Subcutaneous adipose tissue (tissue), 4 donors: ENCODE data around the gene RPL28. TPM values are rescaled to one million over a fixed set of nuclear protein-coding genes. Genes with fewer than 3 reads are reported as not detected.

Experiments
- CTCF ChIP-seq: fragments of 450-650 bp; IDR thresholded peaks from one replicate; pipeline ENCODE4 v1.5.1; 2016; ENCODE audit warnings: low read depth, mild to moderate bottlenecking, control low read depth, antibody characterized with exemption, moderate library complexity
- total RNA-seq, 4 donors: library from RNA; depleted of rRNA; stranded (reverse); fragments of >200 nt; gene quantifications; one replicate each; pipeline ENCODE4 v1.1.0, GENCODE V29; 2016

Gene RPL28
- total RNA-seq, 4 donors from 2014 or later: 283 to 590 (median 367) TPM

- TF ChIP-seq CTCF: no peak
Measured at GRCh38 chr19:55370305-55370988, 15.3 kb upstream of the RPL28 start, which contains the start of gene IL11. Gene IL11 (minus strand): TSS chr19:55370463. CDS start chr19:55370310, 153 bp downstream.

GRCh38 chr19:55372316-55373081 lies 13.2 kb upstream of the RPL28 start:
- no peak for TF ChIP-seq CTCF

- no peak for TF ChIP-seq CTCF
Measured at GRCh38 chr19:55373306-55373992, 12.3 kb upstream of the RPL28 start.

- no peak for TF ChIP-seq CTCF
Measured at GRCh38 chr19:55373993-55374757, 11.6 kb upstream of the RPL28 start.

GRCh38 chr19:55376241-55376933 lies 9.3 kb upstream of the RPL28 start, which contains the start of gene TMEM190:
Gene TMEM190 (plus strand): TSS chr19:55376826. CDS start chr19:55376854, 28 bp downstream.
- no peak for TF ChIP-seq CTCF

GRCh38 chr19:55377356-55378131 lies 8.2 kb upstream of the RPL28 start:
- no peak for TF ChIP-seq CTCF
